HG02798 (cell line): ENCODE data around the gene ABAT.

ENCODE experiments used
- ATAC-seq: cut with Tn5 transposase; IDR thresholded peaks from one replicate; pipeline ENCODE4 v1.9.1; 2021; ENCODE audit warnings: mild to moderate bottlenecking; ENCODE audit not compliant: unreplicated experiment, poor library complexity

The ABAT gene

GRCh38 chr16:8807189-8807588 lies 132.8 kb downstream of the ABAT start:
- no peak for ATAC-seq

GRCh38 chr16:8808009-8808408 lies 133.6 kb downstream of the ABAT start:
- no peak for ATAC-seq

GRCh38 chr16:8808613-8809353 lies 134.4 kb downstream of the ABAT start:
- ATAC-seq, result no peak

GRCh38 chr16:8812162-8812843 lies 137.9 kb downstream of the ABAT start:
- ATAC-seq, result no peak

GRCh38 chr16:8814095-8814806 lies 139.8 kb downstream of the ABAT start:
- peak; percentile 41 for ATAC-seq

GRCh38 chr16:8816967-8817655 lies 142.7 kb downstream of the ABAT start:
- no peak for ATAC-seq

- ATAC-seq, result peak; percentile 83
Observed at GRCh38 chr16:8818504-8819270, 144.3 kb downstream of the ABAT start.

- no peak for ATAC-seq
Observed at GRCh38 chr16:8819411-8820034, 145.1 kb downstream of the ABAT start.

GRCh38 chr16:8822403-8822802 lies 148.0 kb downstream of the ABAT start:
- no peak for ATAC-seq

- no peak for ATAC-seq
Observed at GRCh38 chr16:8826278-8826879, 152.0 kb downstream of the ABAT start.

- no peak for ATAC-seq
Observed at GRCh38 chr16:8828541-8829165, 154.2 kb downstream of the ABAT start.

GRCh38 chr16:8831450-8831849 lies 157.0 kb downstream of the ABAT start:
- ATAC-seq, result no peak

GRCh38 chr16:8831871-8832716 lies 157.7 kb downstream of the ABAT start:
- ATAC-seq, result no peak

GRCh38 chr16:8832717-8833105 lies 158.3 kb downstream of the ABAT start:
- ATAC-seq, result no peak
